Stimulated activated effector memory CD8-positive, alpha-beta T cell treated with anti-CD3 and anti-CD28 coated beads, Interleukin-12 subunit alpha, Interleukin-12 subunit beta, amount 100 ng/mL, for 72 hours (primary cell): ENCODE data around the gene CELF1.
A peak's percentile ranks its signal among the peaks of the same experiment; 100 is the strongest.
"Not testable (repeated sequence)": the region's sequence is repeated elsewhere in the genome, so short reads cannot be mapped to it uniquely, and the experiment has no call there.

Source experiments
- ATAC-seq: fragments of 150-1000 bp; cut with Tn5 transposase; 2 replicates; pipeline ENCODE4 v1.10.0; 2021
- DNase-seq, 2 donors: peaks; one replicate each; pipeline ENCODE4 v3.0.0; 2021 to 2022; ENCODE audit warnings: low spot score in 2 of 2
- H3K27ac Mint-ChIP-seq: one replicate; pipeline ENCODE4 v1.8.0; 2022; ENCODE audit warnings: mild to moderate bottlenecking, mixed read lengths
- H3K36me3 Mint-ChIP-seq: one replicate; pipeline ENCODE4 v1.8.0; 2022; ENCODE audit warnings: mild to moderate bottlenecking, mixed read lengths
- H3K4me1 Mint-ChIP-seq: one replicate; pipeline ENCODE4 v1.8.0; 2022; ENCODE audit warnings: mixed read lengths
- H3K4me3 Mint-ChIP-seq: one replicate; pipeline ENCODE4 v1.8.0; 2022; ENCODE audit warnings: mild to moderate bottlenecking, mixed read lengths
- H3K9me3 Mint-ChIP-seq: one replicate; pipeline ENCODE4 v1.8.0; 2022; ENCODE audit warnings: mixed read lengths

Gene CELF1

DNA sequence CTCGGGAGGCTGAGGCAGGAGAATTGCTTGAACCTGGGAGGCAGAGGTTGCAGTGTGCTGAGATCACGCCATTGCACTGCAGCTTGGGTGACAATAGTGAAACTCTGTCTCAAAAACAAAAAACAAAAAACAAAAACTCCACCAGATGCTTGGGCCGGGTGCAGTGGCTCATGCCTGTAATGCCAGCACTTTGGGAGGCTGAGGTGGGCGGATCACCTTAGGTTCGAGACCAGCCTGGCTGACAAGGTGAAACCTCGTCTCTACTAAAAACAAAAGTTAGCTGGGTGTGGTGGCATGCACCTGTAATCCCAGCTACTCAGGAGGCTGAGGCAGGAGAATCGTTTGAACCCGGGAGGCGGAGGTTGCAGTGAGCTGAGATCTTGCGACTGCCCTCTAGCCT is 11.4 kb upstream of the CELF1 start:
- H3K9me3 Mint-ChIP-seq, H3K4me1 Mint-ChIP-seq, H3K36me3 Mint-ChIP-seq, DNase-seq, ATAC-seq: not testable (repeated sequence)
- Mint-ChIP-seq H3K4me3 (peak overlapping the region; percentile 78), H3K27ac (peak overlapping the region; percentile 92)

DNA sequence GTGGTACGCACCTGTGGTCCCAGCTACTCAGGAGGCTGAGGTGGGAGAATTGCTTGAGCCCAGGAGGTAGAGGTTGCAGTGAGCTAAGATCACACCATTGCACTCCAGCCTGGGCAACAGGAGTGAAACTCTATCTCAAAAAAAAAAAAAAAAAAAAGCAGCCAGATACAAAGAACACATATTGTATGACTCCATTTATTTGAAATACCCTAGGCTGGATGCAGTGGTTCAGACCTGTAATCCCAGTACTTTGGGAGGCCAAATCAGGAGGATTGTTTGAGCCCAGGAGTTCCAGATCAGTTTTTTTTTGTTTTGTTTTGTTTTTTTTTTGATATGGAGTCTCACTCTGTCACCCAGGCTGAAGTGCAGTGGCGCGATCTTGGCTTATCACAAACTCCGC is 9.5 kb upstream of the CELF1 start:
- ATAC-seq, H3K4me3 Mint-ChIP-seq, H3K36me3 Mint-ChIP-seq, DNase-seq, H3K4me1 Mint-ChIP-seq, H3K27ac Mint-ChIP-seq, H3K9me3 Mint-ChIP-seq: not testable (repeated sequence)

DNA sequence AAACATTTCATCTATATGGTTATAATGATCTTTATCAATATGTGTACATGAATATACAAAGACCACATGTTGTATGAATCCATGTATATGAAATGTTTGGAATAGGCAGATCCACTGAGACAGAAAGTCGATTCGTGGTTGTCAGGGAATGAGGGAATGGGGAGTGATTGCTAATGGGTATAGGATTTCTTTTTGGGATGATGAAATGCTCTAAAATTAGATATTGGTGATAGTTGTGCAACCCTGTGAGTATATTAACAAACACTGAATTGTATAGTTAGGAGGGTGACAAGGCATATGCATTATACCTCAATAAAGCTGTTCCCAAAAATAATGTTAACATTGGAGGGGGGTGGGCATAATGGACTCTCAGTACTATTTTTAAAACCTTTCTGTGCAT is 7.5 kb upstream of the CELF1 start:
- DNase-seq (no peak), ATAC-seq (no peak)
- Mint-ChIP-seq H3K4me3 (no peak overlapping the region), H3K4me1 (peaks cover 7% of the 10 kb centered on the region), H3K9me3 (no peaks in the 10 kb centered on the region), H3K36me3 (no peaks in the 10 kb centered on the region), H3K27ac (no peak overlapping the region)

DNA sequence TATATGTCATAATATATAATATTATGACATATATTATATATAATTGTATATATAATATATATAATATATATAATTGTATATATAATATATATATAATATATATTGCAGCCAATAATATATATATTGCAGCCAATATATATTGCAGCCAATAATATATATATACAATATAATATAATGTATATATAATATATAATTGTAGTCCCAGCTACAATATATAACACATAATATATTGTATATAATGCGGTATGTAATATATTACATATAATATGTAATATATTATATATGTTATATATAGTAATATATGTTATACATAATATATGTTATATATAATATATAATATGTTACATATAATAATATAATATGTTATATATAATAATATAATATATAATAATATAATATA is 5.8 kb upstream of the CELF1 start:
- ATAC-seq (no peak), DNase-seq (no peak)
- no peak overlapping the region for H3K4me3 Mint-ChIP-seq
- no peaks in the 10 kb centered on the region for H3K36me3 Mint-ChIP-seq
- no peak overlapping the region for H3K27ac Mint-ChIP-seq
- H3K9me3 Mint-ChIP-seq: no peaks in the 10 kb centered on the region
- peaks cover under 1% of the 10 kb centered on the region for H3K4me1 Mint-ChIP-seq

DNA sequence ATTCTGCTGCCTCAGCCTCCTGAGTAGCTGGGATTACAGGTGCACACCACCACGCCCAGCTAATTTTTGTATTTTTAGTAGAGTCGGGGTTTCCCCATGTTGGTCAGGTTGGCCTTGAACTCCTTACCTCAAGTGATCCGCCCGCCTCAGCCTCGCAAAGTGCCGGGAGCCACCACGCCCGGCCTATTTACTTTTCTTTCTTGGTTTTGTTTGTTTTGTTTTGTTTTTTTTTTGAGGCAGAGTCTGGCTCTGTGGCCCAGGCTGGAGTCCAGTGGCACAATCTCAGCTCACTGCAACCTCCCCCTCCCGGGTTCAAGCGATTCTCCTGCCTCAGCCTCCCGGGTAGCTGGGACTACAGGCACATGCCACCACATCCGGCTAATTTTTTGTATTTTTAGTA is 4.1 kb upstream of the CELF1 start:
- not testable (repeated sequence) for H3K27ac Mint-ChIP-seq, H3K9me3 Mint-ChIP-seq, H3K4me3 Mint-ChIP-seq, DNase-seq, H3K4me1 Mint-ChIP-seq, H3K36me3 Mint-ChIP-seq, ATAC-seq

DNA sequence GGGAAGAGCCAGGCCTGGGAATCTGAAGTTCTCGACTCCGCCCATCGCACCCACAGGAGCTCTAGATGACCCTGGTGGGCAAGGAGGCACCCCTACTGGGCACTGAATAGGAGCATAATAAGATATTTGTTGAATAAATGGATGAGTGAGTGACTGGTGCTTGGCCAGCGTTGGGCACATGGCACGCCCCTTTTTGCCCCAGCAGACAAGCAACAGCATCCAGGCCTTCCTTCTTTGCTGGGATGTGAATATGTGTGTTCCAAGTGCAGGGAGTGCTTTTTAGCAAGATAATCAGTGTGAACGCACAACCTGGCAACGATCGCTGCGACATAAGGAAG is 443 bp upstream of the CELF1 start:
- DNase-seq: no peak
- peak; percentile 52 for ATAC-seq
- Mint-ChIP-seq H3K27ac (peak overlapping the region; percentile 79), H3K4me1 (peaks cover 28% of the 10 kb centered on the region), H3K9me3 (no peaks in the 10 kb centered on the region), H3K36me3 (peaks cover 40% of the 10 kb centered on the region), H3K4me3 (peak overlapping the region; percentile 99)

DNA sequence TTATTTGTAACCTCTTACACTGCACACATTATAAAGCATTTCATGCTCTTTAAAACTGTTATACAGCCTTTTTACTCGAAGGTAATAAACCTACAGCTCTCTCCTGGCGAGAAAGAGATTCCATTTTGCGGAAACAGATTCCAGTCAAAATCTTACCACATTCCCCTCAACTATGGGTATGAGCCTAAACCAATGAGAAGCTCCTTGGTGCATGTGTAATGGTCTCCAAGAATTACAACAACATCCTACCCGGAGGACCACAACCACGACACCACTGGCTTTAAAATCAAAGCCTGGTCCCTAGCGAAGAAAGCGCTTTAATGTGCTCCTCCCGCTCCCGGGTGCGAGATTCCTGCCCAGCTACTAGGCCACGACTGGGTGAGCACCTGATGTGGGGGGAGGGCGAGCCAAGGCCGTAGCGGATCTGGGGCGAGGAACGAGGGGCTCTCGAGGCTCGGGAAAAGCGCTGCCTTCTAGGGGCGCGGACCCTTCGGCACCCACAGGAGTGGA is 821 bp downstream of the CELF1 start:
- H3K36me3 Mint-ChIP-seq: peaks cover 49% of the 10 kb centered on the region
- DNase-seq (no peak), ATAC-seq (peak; percentile 1)
- peak overlapping the region; percentile 99 for H3K4me3 Mint-ChIP-seq
- H3K4me1 Mint-ChIP-seq: peaks cover 40% of the 10 kb centered on the region
- H3K9me3 Mint-ChIP-seq: no peaks in the 10 kb centered on the region
- peak overlapping the region; percentile 97 for H3K27ac Mint-ChIP-seq

DNA sequence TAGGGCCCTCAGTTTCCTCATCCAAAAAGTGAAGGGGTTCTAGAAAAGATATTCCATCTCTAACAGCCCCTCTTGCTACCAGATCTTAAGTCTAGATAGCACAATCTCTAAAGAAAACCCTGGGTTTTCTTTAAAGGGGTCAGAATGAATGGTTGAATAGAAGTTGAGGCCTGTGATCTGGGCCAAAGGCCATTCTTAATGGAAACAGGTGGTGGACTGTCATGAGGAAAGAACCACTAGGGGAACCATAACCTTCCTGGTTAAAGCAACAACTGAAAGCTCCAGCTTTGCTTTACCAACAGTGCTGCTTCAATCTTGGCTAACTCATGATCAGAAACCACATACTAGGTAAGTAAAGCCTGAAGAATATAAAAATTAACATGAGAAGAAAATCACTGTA is 1.8 kb downstream of the CELF1 start:
- H3K9me3 Mint-ChIP-seq: no peaks in the 10 kb centered on the region
- H3K4me3 Mint-ChIP-seq: peak overlapping the region; percentile 99
- DNase-seq (no peak), ATAC-seq (no peak)
- H3K36me3 Mint-ChIP-seq: peaks cover 60% of the 10 kb centered on the region
- peak overlapping the region; percentile 97 for H3K27ac Mint-ChIP-seq
- H3K4me1 Mint-ChIP-seq: peaks cover 44% of the 10 kb centered on the region

DNA sequence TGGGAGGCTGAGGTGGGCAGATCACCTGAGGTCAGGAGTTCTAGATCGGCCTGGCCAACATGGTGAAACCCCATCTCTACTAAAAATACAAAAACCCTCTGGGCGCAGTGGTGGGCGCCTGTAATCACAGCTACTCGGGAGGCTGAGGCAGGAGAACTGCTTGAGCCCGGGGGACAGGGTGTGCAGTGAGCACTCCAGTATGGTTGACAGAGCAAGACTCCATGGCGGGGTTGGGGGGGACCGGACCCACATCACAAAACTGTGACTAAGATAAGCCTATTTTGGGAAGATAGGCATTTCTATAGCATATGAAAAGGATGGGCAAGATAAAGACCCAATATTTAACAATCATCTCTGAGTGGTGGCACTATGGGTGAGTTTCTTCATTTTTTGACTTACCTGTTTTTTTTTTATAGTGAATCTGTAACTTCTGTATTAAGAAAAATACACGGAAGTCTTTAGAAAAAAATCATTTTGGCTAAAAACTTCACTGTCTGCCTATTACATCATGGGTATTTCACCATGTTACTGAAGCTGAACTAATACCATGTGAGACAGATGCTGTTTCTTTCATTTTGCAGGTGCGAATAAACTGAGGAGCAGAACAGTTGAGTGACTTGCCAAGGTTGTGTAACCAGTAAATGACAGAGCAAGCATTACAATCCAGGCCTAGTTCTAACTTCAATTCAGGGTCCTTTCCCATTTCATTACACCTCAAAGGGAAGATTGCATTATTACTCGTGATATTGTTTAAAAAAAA is 2.5 kb downstream of the CELF1 start:
- H3K4me3 Mint-ChIP-seq: peak overlapping the region; percentile 99
- no peak for DNase-seq
- ATAC-seq: no peak
- peaks cover 44% of the 10 kb centered on the region for H3K4me1 Mint-ChIP-seq
- no peaks in the 10 kb centered on the region for H3K9me3 Mint-ChIP-seq
- peak overlapping the region; percentile 97 for H3K27ac Mint-ChIP-seq
- peaks cover 66% of the 10 kb centered on the region for H3K36me3 Mint-ChIP-seq

DNA sequence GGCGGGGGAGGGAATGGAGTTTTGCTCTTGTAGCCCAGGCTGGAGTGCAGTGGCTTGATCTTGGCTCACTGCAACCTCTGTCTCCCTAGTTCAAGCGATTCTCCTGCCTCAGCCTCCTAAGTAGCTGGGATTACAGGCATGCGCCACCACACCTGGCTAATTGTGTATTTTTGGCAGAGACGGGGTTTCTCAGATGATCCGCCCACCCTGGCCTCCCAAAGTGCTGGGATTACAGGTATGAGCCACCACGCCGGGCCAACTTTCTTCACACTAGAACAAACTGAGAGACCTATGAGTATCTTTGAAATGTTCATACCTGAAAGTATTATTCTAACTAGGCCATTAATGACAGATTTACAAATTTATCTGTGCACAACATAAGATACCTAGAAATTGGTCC is 6.7 kb downstream of the CELF1 start:
- peaks cover 48% of the 10 kb centered on the region for H3K4me1 Mint-ChIP-seq
- peaks cover 66% of the 10 kb centered on the region for H3K36me3 Mint-ChIP-seq
- not testable (repeated sequence) for H3K27ac Mint-ChIP-seq, H3K9me3 Mint-ChIP-seq, DNase-seq, H3K4me3 Mint-ChIP-seq, ATAC-seq

DNA sequence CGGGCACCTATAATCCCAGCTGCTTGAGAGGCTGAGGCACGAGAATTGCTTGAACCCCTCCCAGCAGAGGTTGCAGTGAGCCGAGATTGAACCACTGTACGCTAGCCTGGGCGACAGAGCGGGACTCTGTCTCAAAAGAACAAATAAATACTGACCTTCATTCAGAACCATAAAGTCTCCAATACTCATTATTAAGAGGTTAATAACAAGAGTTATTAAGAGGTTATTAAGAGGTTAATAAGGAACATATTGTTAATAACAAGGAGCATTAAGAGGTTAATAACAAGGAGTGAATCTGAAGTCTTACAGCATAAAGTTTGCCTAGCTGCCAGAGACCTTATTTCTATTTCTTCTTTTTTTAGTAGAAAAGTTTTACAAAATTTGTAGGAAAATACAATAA is 7.6 kb downstream of the CELF1 start:
- H3K9me3 Mint-ChIP-seq: no peaks in the 10 kb centered on the region
- peaks cover 50% of the 10 kb centered on the region for H3K4me1 Mint-ChIP-seq
- no peak overlapping the region for H3K4me3 Mint-ChIP-seq
- H3K27ac Mint-ChIP-seq: no peak overlapping the region
- DNase-seq (no peak), ATAC-seq (no peak)
- peaks cover 66% of the 10 kb centered on the region for H3K36me3 Mint-ChIP-seq

DNA sequence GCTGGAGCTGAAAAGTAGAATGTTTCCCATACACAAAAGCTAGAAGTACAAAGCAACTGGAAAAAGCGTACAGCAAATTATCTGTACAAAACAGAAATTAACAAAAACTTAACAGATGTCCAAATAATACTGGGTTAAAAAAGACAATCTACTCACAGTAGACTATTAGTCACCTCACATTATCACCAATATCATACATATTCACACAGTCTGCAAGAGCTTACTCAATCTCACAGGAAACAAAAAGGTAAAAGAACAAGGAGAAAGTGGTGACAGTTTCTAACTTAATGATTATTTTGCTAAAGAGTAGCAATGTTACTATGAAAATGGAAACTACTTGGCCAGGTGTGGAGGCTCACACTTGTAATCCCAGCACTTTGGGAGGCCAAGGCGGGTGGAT is 11.9 kb downstream of the CELF1 start:
- Mint-ChIP-seq H3K27ac (peak overlapping the region; percentile 88), H3K9me3 (no peaks in the 10 kb centered on the region), H3K36me3 (peaks cover 52% of the 10 kb centered on the region), H3K4me3 (peak overlapping the region; percentile 64), H3K4me1 (peaks cover 51% of the 10 kb centered on the region)
- DNase-seq: no peak
- no peak for ATAC-seq

DNA sequence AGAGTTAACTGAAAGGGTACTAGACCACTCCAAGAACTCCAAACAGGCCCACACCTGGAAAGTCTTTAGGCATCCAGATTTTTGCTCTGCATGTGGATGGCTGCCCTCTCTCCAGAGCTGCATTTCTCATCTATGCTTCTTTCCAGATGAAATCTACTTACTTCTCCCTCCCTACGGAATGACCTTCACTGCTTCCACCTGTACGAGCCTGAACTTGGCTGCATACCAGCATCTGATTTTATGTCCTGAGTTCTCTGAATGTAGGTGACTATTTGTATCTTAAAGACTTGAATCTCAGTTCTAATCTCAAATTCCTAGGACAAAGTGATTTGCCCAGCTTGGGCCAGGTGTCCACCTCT is 13.3 kb downstream of the CELF1 start:
- ATAC-seq (no peak), DNase-seq (no peak)
- Mint-ChIP-seq H3K27ac (peak overlapping the region; percentile 88), H3K4me3 (peak overlapping the region; percentile 64), H3K4me1 (peaks cover 55% of the 10 kb centered on the region), H3K9me3 (no peaks in the 10 kb centered on the region), H3K36me3 (peaks cover 52% of the 10 kb centered on the region)

DNA sequence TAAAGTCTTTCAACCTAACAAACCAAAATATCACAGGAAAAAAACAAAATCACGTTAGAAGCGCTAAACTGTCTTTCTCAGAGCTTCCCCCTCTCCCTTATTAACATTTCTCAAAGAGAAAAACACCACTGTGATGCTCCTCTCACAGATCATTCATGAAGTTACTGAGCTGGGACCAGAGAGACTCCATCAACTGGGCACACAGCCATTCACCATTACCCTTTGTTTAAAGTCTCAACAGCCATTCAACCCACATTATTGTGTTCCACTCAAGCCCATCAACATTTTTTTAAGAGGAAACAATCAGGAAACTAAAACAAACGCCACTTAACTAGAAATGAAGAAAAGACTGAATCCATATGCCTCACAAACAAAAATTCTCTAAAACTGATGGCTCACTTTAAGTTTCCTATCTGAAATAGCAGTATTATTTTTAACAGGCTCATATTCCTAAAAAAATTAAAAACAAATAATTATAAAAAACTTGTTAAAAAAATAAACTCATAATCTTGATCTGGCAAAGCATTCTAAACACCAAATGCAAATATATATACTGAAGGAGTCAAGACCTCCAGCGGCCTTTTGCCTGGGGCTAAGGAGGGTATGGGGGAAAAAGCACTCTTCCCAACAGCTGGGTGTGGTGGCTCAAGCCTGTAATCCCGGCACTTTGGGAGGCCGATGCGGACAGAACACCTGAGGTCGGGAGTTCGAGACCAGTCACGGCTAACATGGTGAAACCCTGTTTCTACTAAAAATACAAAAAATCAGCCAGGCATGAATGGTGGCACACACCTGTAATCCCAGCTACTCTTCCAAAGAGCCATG is 14.0 kb downstream of the CELF1 start:
- Mint-ChIP-seq H3K4me3 (no peak overlapping the region), H3K9me3 (no peaks in the 10 kb centered on the region), H3K27ac (peak overlapping the region; percentile 88), H3K4me1 (peaks cover 49% of the 10 kb centered on the region), H3K36me3 (peaks cover 56% of the 10 kb centered on the region)
- ATAC-seq: no peak
- DNase-seq: no peak

DNA sequence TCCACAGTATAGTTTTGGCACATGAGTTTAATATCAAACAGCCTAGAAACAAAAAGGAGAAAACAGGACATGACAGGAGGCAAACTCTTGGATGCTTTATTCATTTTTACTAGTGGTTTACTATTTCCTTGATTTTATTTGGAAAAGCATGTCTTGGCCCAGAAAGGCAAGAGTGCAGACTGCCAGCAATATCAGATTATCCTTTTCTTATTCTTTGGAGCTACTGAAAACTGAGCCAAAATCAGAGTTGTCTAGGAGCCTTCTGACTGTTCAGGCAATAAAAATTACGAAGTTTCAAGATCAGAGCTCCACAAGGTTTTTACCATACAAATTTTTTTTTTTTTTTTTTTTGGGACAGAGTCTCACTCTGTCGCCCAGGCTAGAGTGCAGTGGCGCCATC is 16.0 kb downstream of the CELF1 start:
- Mint-ChIP-seq H3K4me3 (no peak overlapping the region), H3K9me3 (no peaks in the 10 kb centered on the region), H3K36me3 (peaks cover 69% of the 10 kb centered on the region), H3K4me1 (peaks cover 47% of the 10 kb centered on the region), H3K27ac (no peak overlapping the region)
- DNase-seq: no peak
- ATAC-seq: no peak

DNA sequence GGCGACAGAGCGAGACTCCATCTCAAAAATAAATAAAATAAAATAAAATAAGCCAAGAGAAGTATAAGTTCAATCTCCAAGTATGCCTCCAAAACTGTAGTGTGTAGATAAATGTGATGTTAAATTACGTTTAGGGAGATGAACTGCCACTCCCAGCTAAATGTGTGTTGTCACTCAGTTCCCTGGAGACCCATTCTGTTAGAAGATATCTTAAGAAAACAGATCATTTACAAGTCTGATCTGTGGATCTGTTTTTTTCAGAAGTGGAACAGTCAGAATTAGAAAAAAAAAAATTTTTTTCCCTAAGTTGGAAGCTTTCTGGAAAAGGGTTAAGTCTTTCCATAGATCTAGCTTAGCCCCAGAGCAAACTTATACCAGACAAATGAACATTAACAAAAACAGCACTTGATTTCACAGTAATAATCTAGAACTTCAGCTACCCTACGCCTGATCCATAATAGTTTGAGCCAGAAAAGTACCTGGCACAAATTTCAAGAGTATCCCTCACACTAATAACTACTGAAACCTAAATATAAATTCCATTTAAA is 18.2 kb downstream of the CELF1 start:
- Mint-ChIP-seq H3K36me3 (peaks cover 57% of the 10 kb centered on the region), H3K27ac (peak overlapping the region; percentile 45), H3K4me1 (peaks cover 39% of the 10 kb centered on the region), H3K9me3 (no peaks in the 10 kb centered on the region), H3K4me3 (no peak overlapping the region)
- DNase-seq (no peak), ATAC-seq (no peak)
